Esophagus muscularis mucosa (tissue), 4 donors: Measurements from ENCODE around the gene COLEC12.

ENCODE experiments used
- CTCF ChIP-seq, 3 experiments: fragments of 200-600 bp in 2 of 3; fragments of 450-650 bp in 1 of 3; sonication (generic) in 2 of 3; IDR thresholded peaks; one replicate each; pipeline ENCODE4 v1.5.1; 2017 to 2019; ENCODE audit warnings: antibody characterized with exemption in 3 of 3, mild to moderate bottlenecking in 2 of 3, moderate library complexity in 1 of 3
- EP300 ChIP-seq: sonication (generic); formaldehyde crosslinking; IDR thresholded peaks from one replicate; pipeline ENCODE4 v1.6.1; 2017; ENCODE audit warnings: antibody characterized with exemption
- POLR2A ChIP-seq: fragments of 450-650 bp; IDR thresholded peaks from one replicate; pipeline ENCODE4 v1.6.1; 2017; ENCODE audit warnings: antibody characterized with exemption, moderate library complexity, mild to moderate bottlenecking, low read depth
- POLR2AphosphoS5 ChIP-seq, 2 donors: sonication (generic); formaldehyde crosslinking; IDR thresholded peaks; one replicate each; pipeline ENCODE4 v1.6.1; 2017; ENCODE audit warnings: antibody characterized with exemption in 2 of 2

- TF ChIP-seq CTCF (IDR thresholded peaks at IDR 0.05) (no peak), POLR2A (no peak), POLR2AphosphoS5 (IDR thresholded peaks at IDR 0.05) (peak in 1 of 2 donors; percentile 20), EP300 (no peak)
Measured at GRCh38 chr18:376311-376710, 124.2 kb downstream of the COLEC12 start.
